ENCODE measurements around the gene KCP. TPM values are rescaled to one million over a fixed set of nuclear protein-coding genes. Genes with fewer than 3 reads are reported as not detected.

KCP gene
- total RNA-seq, 1 experiment from 2014 or later, result 9.9 TPM

DNA sequence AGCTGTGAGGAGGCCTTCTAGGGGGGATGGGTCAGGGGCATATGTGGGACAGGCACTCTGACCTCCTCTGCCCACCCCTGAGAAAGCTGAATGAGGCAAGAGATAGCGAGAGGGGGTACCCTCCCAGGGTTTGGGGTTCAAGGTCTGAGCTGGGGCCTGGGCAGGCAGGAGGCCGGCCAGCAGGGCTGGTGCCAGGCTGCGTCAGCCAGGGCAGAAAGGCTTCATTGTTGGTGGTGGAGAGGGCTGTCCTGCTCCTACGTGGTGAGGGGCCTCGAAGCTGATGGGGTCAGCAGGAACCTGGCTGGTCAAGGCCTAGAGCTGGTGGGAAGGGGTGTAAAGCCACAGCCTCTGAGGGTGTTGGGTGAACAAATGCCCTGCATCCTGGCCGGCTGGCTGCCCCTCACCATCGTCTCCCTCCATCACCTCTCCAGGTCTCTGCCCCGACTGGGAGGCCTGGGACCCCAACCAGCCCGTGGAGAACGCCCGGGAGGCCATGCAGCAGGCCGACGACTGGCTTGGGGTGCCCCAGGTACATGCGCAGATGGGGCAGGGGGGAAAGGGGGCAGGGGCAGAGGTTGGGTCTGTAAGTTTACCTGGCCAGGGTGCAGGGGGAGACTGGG lies 73.7 kb downstream of the KCP start:
- intact Hi-C loops (cut with micrococcal nuclease; ENCODE audit: unreplicated experiment), result no loop called here
- no peaks in the 10 kb centered on the region for H3K36me3 ChIP-seq (ENCODE audit: low read depth)
- DNase-seq, result no peak
- no peaks in the 10 kb centered on the region for H3K27me3 ChIP-seq (ENCODE audit: insufficient read depth, low read depth)
- no peaks in the 10 kb centered on the region for H3K9me2 ChIP-seq (ENCODE audit: insufficient read depth)
- H3K4me1 ChIP-seq (replicated peaks; ENCODE audit: insufficient read depth), result peaks cover 18% of the 10 kb centered on the region
- CTCF ChIA-PET, result no interaction called here
- TF ChIP-seq EZH2 (IDR thresholded peaks at IDR 0.05; ENCODE audit: low read depth), result no peak
- TF ChIP-seq, protein P1, sequence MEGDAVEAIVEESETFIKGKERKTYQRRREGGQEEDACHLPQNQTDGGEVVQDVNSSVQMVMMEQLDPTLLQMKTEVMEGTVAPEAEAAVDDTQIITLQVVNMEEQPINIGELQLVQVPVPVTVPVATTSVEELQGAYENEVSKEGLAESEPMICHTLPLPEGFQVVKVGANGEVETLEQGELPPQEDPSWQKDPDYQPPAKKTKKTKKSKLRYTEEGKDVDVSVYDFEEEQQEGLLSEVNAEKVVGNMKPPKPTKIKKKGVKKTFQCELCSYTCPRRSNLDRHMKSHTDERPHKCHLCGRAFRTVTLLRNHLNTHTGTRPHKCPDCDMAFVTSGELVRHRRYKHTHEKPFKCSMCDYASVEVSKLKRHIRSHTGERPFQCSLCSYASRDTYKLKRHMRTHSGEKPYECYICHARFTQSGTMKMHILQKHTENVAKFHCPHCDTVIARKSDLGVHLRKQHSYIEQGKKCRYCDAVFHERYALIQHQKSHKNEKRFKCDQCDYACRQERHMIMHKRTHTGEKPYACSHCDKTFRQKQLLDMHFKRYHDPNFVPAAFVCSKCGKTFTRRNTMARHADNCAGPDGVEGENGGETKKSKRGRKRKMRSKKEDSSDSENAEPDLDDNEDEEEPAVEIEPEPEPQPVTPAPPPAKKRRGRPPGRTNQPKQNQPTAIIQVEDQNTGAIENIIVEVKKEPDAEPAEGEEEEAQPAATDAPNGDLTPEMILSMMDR (conservative IDR thresholded peaks at IDR 0.05), result no peak
- no peak overlapping the region for H3K4me3 ChIP-seq
- POLR2A ChIA-PET (ENCODE audit: unreplicated experiment), result no interaction called here
- H3F3A ChIP-seq (ENCODE audit: insufficient read depth, low read depth), result peaks cover 6% of the 10 kb centered on the region; the same call in 1 of the 2 replicates
- no peaks in the 10 kb centered on the region for H3K9me3 ChIP-seq (ENCODE audit: insufficient read depth, low read depth)
- no peak overlapping the region for H3K4me2 ChIP-seq
- no peaks in the 10 kb centered on the region for H3K79me2 ChIP-seq (ENCODE audit: low read depth)
- H4K20me1 ChIP-seq (ENCODE audit: insufficient read depth), result no peaks in the 10 kb centered on the region
- no peak overlapping the region for H3K27ac ChIP-seq
- no peak overlapping the region for H2AFZ ChIP-seq
- BruUV-seq (replicated peaks), result no TSS peak

DNA sequence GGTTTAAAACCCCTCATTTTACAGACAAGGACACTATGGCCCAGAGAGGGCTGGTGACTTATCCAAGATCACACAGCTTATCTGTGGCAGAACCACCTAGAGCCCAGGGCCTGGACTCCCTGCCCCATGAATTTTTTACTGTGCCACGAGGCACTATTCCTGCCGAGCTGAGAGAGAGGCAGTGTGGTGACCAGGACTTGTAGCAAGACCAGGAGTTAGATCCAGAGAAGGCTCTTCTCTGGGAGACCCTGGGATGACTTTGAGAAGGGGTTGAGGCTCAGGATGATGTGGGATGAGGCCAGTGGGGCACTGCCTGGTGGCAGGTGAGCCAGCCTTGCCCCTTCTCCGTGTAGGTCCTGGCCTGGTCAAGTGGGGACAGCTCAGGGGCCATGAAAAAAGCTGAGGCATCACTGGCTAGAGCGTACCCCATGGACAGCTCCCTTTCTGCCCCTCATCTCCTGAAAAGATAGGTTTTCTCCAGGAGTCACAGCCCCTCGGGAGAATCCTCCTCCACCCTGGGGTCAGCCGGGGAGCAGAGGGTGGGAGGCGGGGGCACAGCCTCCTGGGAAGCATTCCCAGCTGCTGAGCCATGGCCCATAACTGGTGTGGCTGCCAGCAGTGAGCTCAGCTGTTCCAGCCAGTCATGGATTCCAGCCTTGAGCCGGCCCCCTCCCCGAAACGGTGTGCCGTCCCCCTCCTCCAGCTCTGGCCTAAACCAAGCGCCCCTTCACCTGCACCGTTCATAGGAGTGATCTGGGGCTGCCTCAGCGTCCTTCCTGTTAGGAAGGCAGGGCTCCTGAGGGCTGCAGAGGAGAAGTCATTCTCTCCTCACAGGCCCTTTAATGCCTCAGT lies 74.5 kb downstream of the KCP start:
- POLR2A ChIA-PET (ENCODE audit: unreplicated experiment), result no interaction called here

DNA sequence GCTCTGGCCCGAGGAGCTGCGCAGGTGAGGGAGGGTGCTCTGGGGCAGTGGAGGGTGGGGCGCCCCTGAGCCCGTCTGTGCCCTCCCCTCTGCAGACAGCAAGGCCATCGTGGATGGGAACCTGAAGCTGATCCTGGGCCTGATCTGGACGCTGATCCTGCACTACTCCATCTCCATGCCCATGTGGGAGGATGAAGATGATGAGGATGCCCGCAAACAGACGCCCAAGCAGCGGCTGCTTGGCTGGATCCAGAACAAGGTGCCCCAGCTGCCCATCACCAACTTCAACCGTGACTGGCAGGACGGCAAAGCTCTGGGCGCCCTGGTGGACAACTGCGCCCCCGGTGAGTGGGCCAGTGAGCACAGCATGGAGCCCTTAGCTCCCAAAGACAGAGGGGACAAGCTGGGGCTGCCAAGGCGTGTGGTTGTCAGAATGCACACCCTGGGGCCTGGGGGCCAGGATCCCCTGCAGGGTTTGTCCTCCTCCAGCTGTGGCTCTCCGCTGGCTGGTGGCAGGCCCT lies 75.2 kb downstream of the KCP start:
- H3F3A ChIP-seq (ENCODE audit: insufficient read depth, low read depth), result peaks cover 6% of the 10 kb centered on the region; the same call in 1 of the 2 replicates
- H3K9me3 ChIP-seq (ENCODE audit: insufficient read depth, low read depth), result no peaks in the 10 kb centered on the region
- no peak overlapping the region for H3K27ac ChIP-seq
- H3K9me2 ChIP-seq (ENCODE audit: insufficient read depth), result no peaks in the 10 kb centered on the region
- no peaks in the 10 kb centered on the region for H3K27me3 ChIP-seq (ENCODE audit: insufficient read depth, low read depth)
- no peak overlapping the region for H3K4me2 ChIP-seq
- no peaks in the 10 kb centered on the region for H4K20me1 ChIP-seq (ENCODE audit: insufficient read depth)
- TF ChIP-seq, protein P1 (conservative IDR thresholded peaks at IDR 0.05), result no peak
- no peak for TF ChIP-seq EZH2 (IDR thresholded peaks at IDR 0.05; ENCODE audit: low read depth)
- intact Hi-C loops (cut with micrococcal nuclease; ENCODE audit: unreplicated experiment), result no loop called here
- ChIA-PET CTCF (interaction anchor here (0.6 kb wide), 1 partner anchor 51 kb away, joined by 3 read pairs; no protein-coding TSS in a partner anchor), POLR2A (ENCODE audit: unreplicated experiment) (interaction anchor here (0.6 to 0.7 kb wide), 2 partner anchors 18 to 26 kb away, joined by 5 to 6 read pairs; no protein-coding TSS in a partner anchor)
- H3K36me3 ChIP-seq (ENCODE audit: low read depth), result no peaks in the 10 kb centered on the region
- H3K4me3 ChIP-seq, result no peak overlapping the region
- no peak overlapping the region for H2AFZ ChIP-seq
- BruUV-seq (replicated peaks), result no TSS peak
- DNase-seq, result no peak
- H3K79me2 ChIP-seq (ENCODE audit: low read depth), result no peaks in the 10 kb centered on the region
- H3K4me1 ChIP-seq (replicated peaks; ENCODE audit: insufficient read depth), result peaks cover 18% of the 10 kb centered on the region

More for the DNA sequence above, 74.5 kb downstream of the KCP start:
- Histone ChIP-seq H3K4me3 (no peak overlapping the region), H3K4me1 (replicated peaks; ENCODE audit: insufficient read depth) (peaks cover 18% of the 10 kb centered on the region), H3K9me2 (ENCODE audit: insufficient read depth) (no peaks in the 10 kb centered on the region), H3K27me3 (ENCODE audit: insufficient read depth, low read depth) (no peaks in the 10 kb centered on the region), H3K79me2 (ENCODE audit: low read depth) (no peaks in the 10 kb centered on the region), H2AFZ (no peak overlapping the region), H3K9me3 (ENCODE audit: insufficient read depth, low read depth) (no peaks in the 10 kb centered on the region), H3K36me3 (ENCODE audit: low read depth) (no peaks in the 10 kb centered on the region), H3K4me2 (no peak overlapping the region), H4K20me1 (ENCODE audit: insufficient read depth) (no peaks in the 10 kb centered on the region), H3K27ac (no peak overlapping the region), H3F3A (ENCODE audit: insufficient read depth, low read depth) (peaks cover 6% of the 10 kb centered on the region; the same call in 1 of the 2 replicates)
- intact Hi-C loops (cut with micrococcal nuclease; ENCODE audit: unreplicated experiment), result no loop called here
- CTCF ChIA-PET, result interaction anchor here (0.6 kb wide), 1 partner anchor 52 kb away, joined by 3 read pairs; no protein-coding TSS in a partner anchor
- TF ChIP-seq, protein P1 (conservative IDR thresholded peaks at IDR 0.05), result no peak
- TF ChIP-seq EZH2 (IDR thresholded peaks at IDR 0.05; ENCODE audit: low read depth), result no peak
- no peak for DNase-seq
- no TSS peak for BruUV-seq (replicated peaks)

Data from PC-9 (cell line).